Islet of Langerhans (tissue), 1 donor: ENCODE results near the gene VSTM2B.
"Not testable (repeated sequence)": the region's sequence is repeated elsewhere in the genome, so short reads cannot be mapped to it uniquely, and the experiment has no call there.

ENCODE experiments used
- FAIRE-seq: peaks from one replicate; lab custom pipeline; 2011; peaks lifted over from hg19 to GRCh38; lab: Jason Lieb, UNC

VSTM2B gene

GRCh38 chr19:29525901-29526729 lies at the start of gene VSTM2B:
Gene VSTM2B, plus strand, starts transcription at chr19:29525994. Its CDS starts 590 bp downstream, at chr19:29526584.
- no peak for FAIRE-seq

- no peak for FAIRE-seq
Measured at GRCh38 chr19:29476528-29476927, 49.3 kb upstream of the VSTM2B start.

- FAIRE-seq, result no peak
Measured at GRCh38 chr19:29477831-29478577, 47.8 kb upstream of the VSTM2B start.

GRCh38 chr19:29478578-29479565 lies 46.9 kb upstream of the VSTM2B start:
- FAIRE-seq, result no peak

- no peak for FAIRE-seq
Measured at GRCh38 chr19:29479941-29480340, 45.9 kb upstream of the VSTM2B start.

- FAIRE-seq, result no peak
Measured at GRCh38 chr19:29480507-29480906, 45.3 kb upstream of the VSTM2B start.

GRCh38 chr19:29482855-29483640 lies 42.7 kb upstream of the VSTM2B start:
- no peak for FAIRE-seq

- FAIRE-seq, result no peak
Measured at GRCh38 chr19:29483641-29483920, 42.2 kb upstream of the VSTM2B start.

GRCh38 chr19:29483944-29484581 lies 41.7 kb upstream of the VSTM2B start:
- no peak for FAIRE-seq

GRCh38 chr19:29484876-29485275 lies 40.9 kb upstream of the VSTM2B start:
- FAIRE-seq, result no peak

- FAIRE-seq, result no peak
Measured at GRCh38 chr19:29485293-29485692, 40.5 kb upstream of the VSTM2B start.

- FAIRE-seq, result not testable (repeated sequence)
Measured at GRCh38 chr19:29486961-29487360, 38.8 kb upstream of the VSTM2B start.

GRCh38 chr19:29487432-29487831 lies 38.4 kb upstream of the VSTM2B start:
- FAIRE-seq, result no peak

GRCh38 chr19:29488316-29488715 lies 37.5 kb upstream of the VSTM2B start:
- no peak for FAIRE-seq

- no peak for FAIRE-seq
Measured at GRCh38 chr19:29489172-29489951, 36.4 kb upstream of the VSTM2B start.

- FAIRE-seq, result no peak
Measured at GRCh38 chr19:29491491-29491890, 34.3 kb upstream of the VSTM2B start.

GRCh38 chr19:29491995-29492577 lies 33.7 kb upstream of the VSTM2B start:
- FAIRE-seq, result no peak

GRCh38 chr19:29492769-29493168 lies 33.0 kb upstream of the VSTM2B start:
- no peak for FAIRE-seq

- no peak for FAIRE-seq
Measured at GRCh38 chr19:29495091-29495490, 30.7 kb upstream of the VSTM2B start.

GRCh38 chr19:29495901-29496441 lies 29.8 kb upstream of the VSTM2B start:
- no peak for FAIRE-seq
